Endothelial cell (in vitro differentiated cells): Measurements from ENCODE around the gene ARHGAP26. TPM values are rescaled to one million over a fixed set of nuclear protein-coding genes. Genes with fewer than 3 reads are reported as not detected.

ENCODE experiments used
- DNase-seq: peaks from one replicate; pipeline ENCODE4 v3.0.0; 2021; ENCODE audit warnings: low spot score
- H3K27ac Mint-ChIP-seq: one replicate; pipeline ENCODE4 v1.8.0; 2021; ENCODE audit warnings: mixed read lengths, inconsistent platforms; ENCODE audit not compliant: unreplicated experiment
- H3K27me3 Mint-ChIP-seq: one replicate; pipeline ENCODE4 v1.8.0; 2021; ENCODE audit warnings: mild to moderate bottlenecking, moderate library complexity, mixed read lengths, inconsistent platforms; ENCODE audit not compliant: unreplicated experiment
- H3K36me3 Mint-ChIP-seq: one replicate; pipeline ENCODE4 v1.8.0; 2021; ENCODE audit warnings: mild to moderate bottlenecking, low read depth, mixed read lengths, inconsistent platforms; ENCODE audit not compliant: unreplicated experiment
- H3K4me1 Mint-ChIP-seq: one replicate; pipeline ENCODE4 v1.8.0; 2021; ENCODE audit warnings: mild to moderate bottlenecking, mixed read lengths, inconsistent platforms; ENCODE audit not compliant: unreplicated experiment
- H3K4me3 Mint-ChIP-seq: one replicate; pipeline ENCODE4 v1.8.0; 2021; ENCODE audit warnings: mild to moderate bottlenecking, mixed read lengths, inconsistent platforms; ENCODE audit not compliant: unreplicated experiment
- H3K9me3 Mint-ChIP-seq: one replicate; pipeline ENCODE4 v1.8.0; 2021; ENCODE audit warnings: mixed read lengths, inconsistent platforms; ENCODE audit not compliant: unreplicated experiment
- CTCF ChIP-seq: fragments of 200-600 bp; sonication (generic); IDR thresholded peaks from one replicate; pipeline ENCODE4 v1.5.0; 2021; ENCODE audit warnings: antibody characterized with exemption; ENCODE audit not compliant: unreplicated experiment
- total RNA-seq: library from RNA; stranded (reverse); fragmentation: NEBNext Ultra II Directional; extraction: Animal tissue kit (Norgen Biotek cat#: 25700); gene quantifications from one replicate; pipeline ENCODE4 v1.2.1, GENCODE V29; 2021; ENCODE audit not compliant: unreplicated experiment

ARHGAP26 gene
- total RNA-seq, 1 donor from 2014 or later = 81.5 TPM

DNA sequence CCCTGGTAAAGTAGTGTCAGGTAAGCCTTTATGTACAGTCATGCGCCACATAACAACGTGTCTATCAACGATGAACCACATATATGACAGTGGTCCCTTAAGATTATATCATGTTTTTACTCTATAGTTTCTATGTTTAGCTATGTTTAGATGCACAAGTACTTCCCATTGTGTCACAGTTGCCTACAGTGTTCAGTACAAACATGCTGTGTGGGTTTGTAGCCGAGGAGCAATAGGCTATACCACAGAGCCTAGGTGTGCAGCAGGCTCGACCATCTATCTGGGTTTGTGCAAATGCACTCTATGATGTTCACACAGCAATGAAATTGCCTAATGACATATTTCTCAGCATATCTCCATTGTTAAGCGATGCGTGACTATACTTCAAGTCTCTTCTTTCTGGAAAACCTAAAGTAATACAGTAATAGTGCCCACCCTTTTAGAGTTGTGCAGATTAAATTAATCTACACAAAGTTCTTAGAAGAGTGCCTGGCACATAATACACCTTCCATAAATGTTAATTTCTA, 295.9 kb downstream of the ARHGAP26 start:
- peaks cover 45% of the 10 kb centered on the region for H3K36me3 Mint-ChIP-seq
- no peak overlapping the region for H3K27ac Mint-ChIP-seq
- DNase-seq = no peak
- no peaks in the 10 kb centered on the region for H3K27me3 Mint-ChIP-seq
- no peaks in the 10 kb centered on the region for H3K9me3 Mint-ChIP-seq
- H3K4me3 Mint-ChIP-seq = no peak overlapping the region
- H3K4me1 Mint-ChIP-seq = peaks cover 11% of the 10 kb centered on the region
- no peak for TF ChIP-seq CTCF

DNA sequence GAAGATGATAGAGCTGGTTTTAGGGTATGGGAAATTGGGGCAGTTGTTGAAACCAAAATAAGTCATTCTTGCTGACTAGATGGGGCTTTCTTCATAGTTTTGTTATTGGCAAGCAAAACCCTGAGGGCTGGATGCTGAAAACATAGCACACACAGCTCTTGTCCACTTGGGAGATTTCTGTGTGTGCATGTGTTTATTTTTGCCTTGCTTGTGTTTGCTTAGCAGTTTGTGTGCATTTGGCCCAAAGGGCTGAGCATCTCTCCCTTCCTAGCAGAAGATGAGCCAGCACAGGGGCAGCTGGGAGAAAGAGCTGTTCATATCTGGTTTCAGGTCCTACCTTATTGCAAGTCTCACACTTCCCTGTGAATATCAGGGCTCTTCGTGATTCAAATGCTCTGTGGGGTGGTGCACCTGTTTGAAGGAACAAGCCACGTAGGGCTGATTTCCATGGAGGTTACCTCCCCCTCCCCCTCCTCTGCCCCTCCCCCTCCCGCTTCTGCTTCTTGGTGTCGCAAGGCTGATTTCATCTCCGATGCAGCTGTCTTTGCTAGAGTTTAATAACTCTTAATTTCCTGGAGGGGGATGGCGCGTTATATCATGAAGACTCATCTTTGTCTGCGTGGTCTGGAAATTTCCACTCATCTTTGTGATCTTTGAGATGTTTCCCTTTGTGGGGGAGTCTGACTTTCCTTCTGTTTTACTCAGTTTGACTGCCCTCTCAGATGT, 296.5 kb downstream of the ARHGAP26 start:
- H3K36me3 Mint-ChIP-seq = peaks cover 49% of the 10 kb centered on the region
- H3K4me3 Mint-ChIP-seq = no peak overlapping the region
- no peak for TF ChIP-seq CTCF
- H3K27ac Mint-ChIP-seq = no peak overlapping the region
- peaks cover 11% of the 10 kb centered on the region for H3K4me1 Mint-ChIP-seq
- H3K27me3 Mint-ChIP-seq = no peaks in the 10 kb centered on the region
- no peaks in the 10 kb centered on the region for H3K9me3 Mint-ChIP-seq
- no peak for DNase-seq

DNA sequence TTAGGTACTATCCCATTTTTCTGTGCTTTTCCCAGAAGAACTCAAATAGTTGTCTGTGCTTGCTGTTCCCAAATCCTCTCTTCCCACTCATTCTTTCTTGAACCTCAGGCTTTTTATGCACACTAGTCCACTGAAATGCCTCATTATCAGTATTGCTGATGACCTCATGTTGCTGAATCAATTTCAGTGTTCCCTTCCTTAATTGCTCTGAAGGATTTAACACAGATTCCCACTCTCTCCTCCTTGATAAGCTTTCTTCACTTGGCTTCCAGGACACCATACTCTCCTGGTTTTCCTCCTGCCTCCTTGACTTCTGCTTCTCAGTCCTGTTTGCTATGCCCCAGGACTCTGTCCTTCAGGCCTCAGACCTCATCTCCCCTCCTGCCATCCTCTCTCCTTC, 298.5 kb downstream of the ARHGAP26 start:
- Mint-ChIP-seq H3K36me3 (peaks cover 43% of the 10 kb centered on the region), H3K9me3 (no peaks in the 10 kb centered on the region), H3K27me3 (no peaks in the 10 kb centered on the region), H3K27ac (no peak overlapping the region), H3K4me3 (peak overlapping the region; percentile 35), H3K4me1 (peaks cover 11% of the 10 kb centered on the region)
- TF ChIP-seq CTCF = no peak
- DNase-seq = no peak

DNA sequence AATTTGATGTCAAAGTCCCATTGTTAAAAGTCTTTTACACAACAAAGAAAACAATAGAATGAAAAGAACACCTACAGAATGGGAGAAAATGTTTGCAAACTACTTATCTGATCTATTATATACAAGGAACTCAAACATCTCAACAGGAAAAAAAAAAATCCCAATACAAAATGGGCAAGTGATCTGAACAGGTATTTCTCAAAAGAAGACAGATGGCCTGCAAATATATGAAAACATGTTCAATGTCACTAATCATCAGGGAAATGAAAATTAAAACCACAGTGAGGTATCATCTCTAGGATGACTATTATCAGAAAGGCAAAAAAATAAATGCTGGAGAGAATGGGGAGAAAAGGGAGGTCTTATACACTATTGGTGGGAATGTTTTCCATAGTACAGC, 301.8 kb downstream of the ARHGAP26 start:
- no peak overlapping the region for H3K27ac Mint-ChIP-seq
- H3K4me1 Mint-ChIP-seq = peaks cover 3% of the 10 kb centered on the region
- peaks cover 38% of the 10 kb centered on the region for H3K36me3 Mint-ChIP-seq
- no peaks in the 10 kb centered on the region for H3K9me3 Mint-ChIP-seq
- peak overlapping the region; percentile 8 for H3K4me3 Mint-ChIP-seq
- DNase-seq = no peak
- TF ChIP-seq CTCF = no peak
- H3K27me3 Mint-ChIP-seq = no peaks in the 10 kb centered on the region

DNA sequence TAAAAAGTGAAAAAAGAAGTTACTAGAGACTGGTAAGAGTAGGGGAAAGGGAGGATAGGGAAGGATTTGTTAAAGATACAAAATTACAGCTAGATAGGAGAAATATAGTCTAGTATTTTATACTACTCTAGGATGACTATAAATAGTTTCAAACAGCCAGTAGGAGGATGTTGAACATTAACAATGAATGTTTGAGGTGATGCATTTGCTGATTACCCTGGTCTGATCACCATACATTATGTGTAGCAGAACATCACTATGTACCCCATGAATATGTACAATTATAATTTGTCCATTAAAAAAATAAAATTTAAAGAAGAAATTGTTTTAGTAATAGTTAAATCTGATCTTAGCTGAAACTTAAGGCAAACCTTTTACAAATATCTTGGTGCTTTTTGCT, 302.6 kb downstream of the ARHGAP26 start:
- no peak for TF ChIP-seq CTCF
- Mint-ChIP-seq H3K4me1 (peaks cover 9% of the 10 kb centered on the region), H3K36me3 (peaks cover 39% of the 10 kb centered on the region), H3K27me3 (no peaks in the 10 kb centered on the region), H3K9me3 (no peaks in the 10 kb centered on the region), H3K4me3 (no peak overlapping the region), H3K27ac (no peak overlapping the region)
- DNase-seq = no peak
